Neural cell (in vitro differentiated cells): ENCODE measurements around the gene NDST3. TPM values are rescaled to one million over a fixed set of nuclear protein-coding genes. Genes with fewer than 3 reads are reported as not detected.

Experiments used
- H2AFZ ChIP-seq: fragments of 200-600, 300-800 bp; sonication (generic), shearing (Covaris generic); 2 replicates; pipeline ENCODE4 v1.6.0; 2014; ENCODE audit warnings: low read depth, mild to moderate bottlenecking, antibody characterized with exemption, low read length, moderate library complexity
- H3F3A ChIP-seq: fragments of 200-600 bp; shearing (Covaris generic); 2 replicates; pipeline ENCODE4 v1.6.1; 2016; ENCODE audit warnings: mild to moderate bottlenecking, moderate library complexity, mixed read lengths, antibody characterized with exemption, low read length; ENCODE audit not compliant: insufficient read depth, poor library complexity, severe bottlenecking
- H3K27ac ChIP-seq: fragments of 200-600, 300-800 bp; sonication (generic), shearing (Covaris generic); 2 replicates; pipeline ENCODE4 v1.5.1; 2014; ENCODE audit warnings: mild to moderate bottlenecking, low read length, moderate library complexity
- H3K27me3 ChIP-seq: fragments of 300-800, 200-600 bp; sonication (generic), shearing (Covaris generic); 2 replicates; pipeline ENCODE4 v1.6.0; 2014; ENCODE audit warnings: mild to moderate bottlenecking, low read depth, low read length, moderate library complexity; ENCODE audit not compliant: insufficient read depth
- H3K36me3 ChIP-seq: fragments of 300-800, 200-600 bp; sonication (generic), shearing (Covaris generic); 2 replicates; pipeline ENCODE4 v1.5.1; 2014; ENCODE audit warnings: mild to moderate bottlenecking, antibody characterized with exemption, low read length, moderate library complexity; ENCODE audit not compliant: insufficient read depth
- H3K4me2 ChIP-seq: fragments of 300-800, 200-600 bp; sonication (generic), shearing (Covaris generic); 2 replicates; pipeline ENCODE4 v1.6.0; 2014; ENCODE audit warnings: mild to moderate bottlenecking, low read length
- H3K4me3 ChIP-seq: fragments of 300-800, 200-600 bp; sonication (generic), shearing (Covaris generic); 2 replicates; pipeline ENCODE4 v1.5.1; 2014; ENCODE audit warnings: mild to moderate bottlenecking, low read length, moderate library complexity
- H3K79me2 ChIP-seq: fragments of 200-600 bp; shearing (Covaris generic); replicated peaks from 2 replicates; pipeline ENCODE4 v1.6.0; 2014; ENCODE audit warnings: mild to moderate bottlenecking, low read length, moderate library complexity; ENCODE audit not compliant: insufficient read depth
- H3K9ac ChIP-seq: fragments of 300-800, 200-600 bp; sonication (generic), shearing (Covaris generic); 2 replicates; pipeline ENCODE4 v1.6.1; 2016; ENCODE audit warnings: mild to moderate bottlenecking, low read length, mixed read lengths
- H3K9me2 ChIP-seq: fragments of 200-600 bp; shearing (Covaris generic); 2 replicates; pipeline ENCODE4 v1.6.1; 2016; ENCODE audit warnings: mild to moderate bottlenecking, low read length, mixed read lengths; ENCODE audit not compliant: insufficient read depth
- H3K9me3 ChIP-seq: fragments of 200-600, 300-800 bp; sonication (generic), shearing (Covaris generic); 2 replicates; pipeline ENCODE4 v1.6.1; 2016; ENCODE audit warnings: mild to moderate bottlenecking, mixed run types, low read length, moderate library complexity, mixed read lengths
- H4K20me1 ChIP-seq: fragments of 200-600 bp; shearing (Covaris generic); 2 replicates; pipeline ENCODE4 v1.6.1; 2016; ENCODE audit warnings: mild to moderate bottlenecking, mixed run types; ENCODE audit not compliant: insufficient read depth
- EP300 ChIP-seq: fragments of 450-650 bp; conservative IDR thresholded peaks from 2 replicates; pipeline ENCODE4 v1.6.1; 2014; ENCODE audit warnings: antibody characterized with exemption, mild to moderate bottlenecking, moderate library complexity; ENCODE audit not compliant: poor library complexity, severe bottlenecking
- EZH2 ChIP-seq: fragments of 200-600, 300-800 bp; shearing (Covaris generic), sonication (generic); IDR thresholded peaks from 2 replicates; pipeline ENCODE4 v1.6.1; 2014; ENCODE audit warnings: antibody characterized with exemption, low read length, borderline replicate concordance, mild to moderate bottlenecking; ENCODE audit not compliant: insufficient read depth, poor library complexity, severe bottlenecking
- MXI1 ChIP-seq: fragments of 450-650 bp; conservative IDR thresholded peaks from 2 replicates; pipeline ENCODE4 v1.6.1; 2014; ENCODE audit warnings: antibody characterized with exemption, mild to moderate bottlenecking; ENCODE audit not compliant: poor library complexity, severe bottlenecking
- POLR2AphosphoS5 ChIP-seq: IDR thresholded peaks from 2 replicates; pipeline ENCODE4 v1.6.1; 2012
- RAD21 ChIP-seq: fragments of 450-650 bp; conservative IDR thresholded peaks from 2 replicates; pipeline ENCODE4 v1.6.1; 2014; ENCODE audit warnings: antibody characterized with exemption, mild to moderate bottlenecking, moderate library complexity
- SMC3 ChIP-seq: fragments of 450-650 bp; conservative IDR thresholded peaks from 2 replicates; pipeline ENCODE4 v1.6.1; 2014; ENCODE audit warnings: antibody characterized with exemption, mild to moderate bottlenecking, moderate library complexity; ENCODE audit not compliant: poor library complexity
- TAF1 ChIP-seq: IDR thresholded peaks from 2 replicates; pipeline ENCODE4 v1.6.1; 2012; ENCODE audit warnings: low read depth
- polyA plus RNA-seq: library from polyadenylated mRNA; depleted of rRNA; stranded (reverse); fragments of >200 nt; gene quantifications from 2 replicates; pipeline ENCODE4 v1.2.3, GENCODE V29; 2014
- TF ChIP-seq, protein P1 (sequence below): IDR thresholded peaks from 2 replicates; pipeline ENCODE4 v1.6.1; 2012; ENCODE audit warnings: borderline replicate concordance
- TF ChIP-seq, protein P2 (sequence below): fragments of 450-650 bp; IDR thresholded peaks from 2 replicates; pipeline ENCODE4 v1.5.1; 2014; ENCODE audit warnings: antibody characterized with exemption, mild to moderate bottlenecking, moderate library complexity; ENCODE audit not compliant: poor library complexity, severe bottlenecking

The NDST3 gene
- polyA plus RNA-seq, 1 donor from 2014 or later, result 4.0 TPM

DNA sequence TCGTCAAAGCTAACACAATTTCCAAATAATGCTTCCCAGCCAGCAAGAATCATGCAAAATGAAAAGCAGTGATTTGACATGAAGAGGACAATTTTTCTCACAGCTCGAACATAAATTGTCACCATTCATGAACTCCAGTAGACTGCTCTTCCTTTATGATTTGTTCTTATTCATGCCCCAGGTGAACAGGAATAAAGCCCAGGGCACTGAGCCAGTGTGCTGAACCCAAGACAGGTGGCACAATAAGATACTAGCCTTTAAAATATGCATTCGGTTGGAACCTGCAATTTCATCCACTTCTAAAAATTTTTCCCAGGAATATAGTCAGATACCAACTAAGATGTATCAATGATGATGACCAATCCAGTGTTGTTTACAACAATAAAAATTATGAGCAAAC lies 178.8 kb downstream of the NDST3 start:
- no peak overlapping the region for H3K4me3 ChIP-seq
- H3K79me2 ChIP-seq, result no peaks in the 10 kb centered on the region

DNA sequence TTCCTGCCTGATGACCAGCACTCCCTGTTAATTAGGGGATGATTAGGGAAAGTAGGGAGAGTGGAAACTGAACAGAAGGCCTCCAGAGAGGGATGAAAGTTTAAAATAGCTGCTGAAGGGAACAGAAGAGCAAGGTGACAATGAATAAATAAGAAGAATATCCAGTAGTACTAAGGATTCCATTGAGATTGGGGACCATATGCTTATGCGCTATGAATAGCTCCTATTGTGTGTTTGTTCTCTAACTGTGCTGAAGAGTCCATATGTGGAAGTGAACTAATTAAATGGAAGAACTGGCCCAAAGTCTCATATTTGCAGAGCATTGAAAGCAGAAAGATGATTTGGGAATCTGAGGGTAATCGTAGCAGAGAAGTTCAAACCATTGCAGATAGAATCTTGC lies 181.5 kb downstream of the NDST3 start:
- Histone ChIP-seq H2AFZ (no peak overlapping the region), H3K4me3 (no peak overlapping the region), H3K79me2 (no peaks in the 10 kb centered on the region), H3K9ac (no peak overlapping the region), H3K9me2 (no peaks in the 10 kb centered on the region), H3K27me3 (no peaks in the 10 kb centered on the region), H3K4me2 (no peak overlapping the region), H3K27ac (no peak overlapping the region), H3K36me3 (no peaks in the 10 kb centered on the region), H3F3A (no peaks in the 10 kb centered on the region), H4K20me1 (no peaks in the 10 kb centered on the region), H3K9me3 (no peaks in the 10 kb centered on the region)
- TF ChIP-seq SMC3 (no peak), RAD21 (no peak), TAF1 (no peak), EP300 (no peak), POLR2AphosphoS5 (no peak), MXI1 (no peak), EZH2 (no peak)
- TF ChIP-seq, protein P1, sequence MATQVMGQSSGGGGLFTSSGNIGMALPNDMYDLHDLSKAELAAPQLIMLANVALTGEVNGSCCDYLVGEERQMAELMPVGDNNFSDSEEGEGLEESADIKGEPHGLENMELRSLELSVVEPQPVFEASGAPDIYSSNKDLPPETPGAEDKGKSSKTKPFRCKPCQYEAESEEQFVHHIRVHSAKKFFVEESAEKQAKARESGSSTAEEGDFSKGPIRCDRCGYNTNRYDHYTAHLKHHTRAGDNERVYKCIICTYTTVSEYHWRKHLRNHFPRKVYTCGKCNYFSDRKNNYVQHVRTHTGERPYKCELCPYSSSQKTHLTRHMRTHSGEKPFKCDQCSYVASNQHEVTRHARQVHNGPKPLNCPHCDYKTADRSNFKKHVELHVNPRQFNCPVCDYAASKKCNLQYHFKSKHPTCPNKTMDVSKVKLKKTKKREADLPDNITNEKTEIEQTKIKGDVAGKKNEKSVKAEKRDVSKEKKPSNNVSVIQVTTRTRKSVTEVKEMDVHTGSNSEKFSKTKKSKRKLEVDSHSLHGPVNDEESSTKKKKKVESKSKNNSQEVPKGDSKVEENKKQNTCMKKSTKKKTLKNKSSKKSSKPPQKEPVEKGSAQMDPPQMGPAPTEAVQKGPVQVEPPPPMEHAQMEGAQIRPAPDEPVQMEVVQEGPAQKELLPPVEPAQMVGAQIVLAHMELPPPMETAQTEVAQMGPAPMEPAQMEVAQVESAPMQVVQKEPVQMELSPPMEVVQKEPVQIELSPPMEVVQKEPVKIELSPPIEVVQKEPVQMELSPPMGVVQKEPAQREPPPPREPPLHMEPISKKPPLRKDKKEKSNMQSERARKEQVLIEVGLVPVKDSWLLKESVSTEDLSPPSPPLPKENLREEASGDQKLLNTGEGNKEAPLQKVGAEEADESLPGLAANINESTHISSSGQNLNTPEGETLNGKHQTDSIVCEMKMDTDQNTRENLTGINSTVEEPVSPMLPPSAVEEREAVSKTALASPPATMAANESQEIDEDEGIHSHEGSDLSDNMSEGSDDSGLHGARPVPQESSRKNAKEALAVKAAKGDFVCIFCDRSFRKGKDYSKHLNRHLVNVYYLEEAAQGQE, result no peak
- TF ChIP-seq, protein P2, sequence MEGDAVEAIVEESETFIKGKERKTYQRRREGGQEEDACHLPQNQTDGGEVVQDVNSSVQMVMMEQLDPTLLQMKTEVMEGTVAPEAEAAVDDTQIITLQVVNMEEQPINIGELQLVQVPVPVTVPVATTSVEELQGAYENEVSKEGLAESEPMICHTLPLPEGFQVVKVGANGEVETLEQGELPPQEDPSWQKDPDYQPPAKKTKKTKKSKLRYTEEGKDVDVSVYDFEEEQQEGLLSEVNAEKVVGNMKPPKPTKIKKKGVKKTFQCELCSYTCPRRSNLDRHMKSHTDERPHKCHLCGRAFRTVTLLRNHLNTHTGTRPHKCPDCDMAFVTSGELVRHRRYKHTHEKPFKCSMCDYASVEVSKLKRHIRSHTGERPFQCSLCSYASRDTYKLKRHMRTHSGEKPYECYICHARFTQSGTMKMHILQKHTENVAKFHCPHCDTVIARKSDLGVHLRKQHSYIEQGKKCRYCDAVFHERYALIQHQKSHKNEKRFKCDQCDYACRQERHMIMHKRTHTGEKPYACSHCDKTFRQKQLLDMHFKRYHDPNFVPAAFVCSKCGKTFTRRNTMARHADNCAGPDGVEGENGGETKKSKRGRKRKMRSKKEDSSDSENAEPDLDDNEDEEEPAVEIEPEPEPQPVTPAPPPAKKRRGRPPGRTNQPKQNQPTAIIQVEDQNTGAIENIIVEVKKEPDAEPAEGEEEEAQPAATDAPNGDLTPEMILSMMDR, result no peak

More for the DNA sequence above, 178.8 kb downstream of the NDST3 start:
- H3F3A ChIP-seq, result no peaks in the 10 kb centered on the region
- no peaks in the 10 kb centered on the region for H4K20me1 ChIP-seq
- H3K4me2 ChIP-seq, result no peak overlapping the region
- TF ChIP-seq SMC3 (no peak), EP300 (no peak), TAF1 (no peak), EZH2 (no peak), POLR2AphosphoS5 (no peak), MXI1 (no peak), RAD21 (no peak)
- TF ChIP-seq, protein P1, result no peak
- TF ChIP-seq, protein P2, result no peak
- H3K9ac ChIP-seq, result no peak overlapping the region
- no peaks in the 10 kb centered on the region for H3K36me3 ChIP-seq
- H3K9me3 ChIP-seq, result no peaks in the 10 kb centered on the region
- no peaks in the 10 kb centered on the region for H3K9me2 ChIP-seq
- no peak overlapping the region for H2AFZ ChIP-seq
- no peaks in the 10 kb centered on the region for H3K27me3 ChIP-seq
- H3K27ac ChIP-seq, result no peak overlapping the region
